NCI-H1417 treated with DMSO at 0.1 percent for 48 hours (cell line): ENCODE measurements around the gene LMBR1L.

Experiments used
- DNase-seq: peaks from one replicate; lab custom pipeline; 2025; lab: John Stamatoyannopoulos, UW

The LMBR1L gene

DNA sequence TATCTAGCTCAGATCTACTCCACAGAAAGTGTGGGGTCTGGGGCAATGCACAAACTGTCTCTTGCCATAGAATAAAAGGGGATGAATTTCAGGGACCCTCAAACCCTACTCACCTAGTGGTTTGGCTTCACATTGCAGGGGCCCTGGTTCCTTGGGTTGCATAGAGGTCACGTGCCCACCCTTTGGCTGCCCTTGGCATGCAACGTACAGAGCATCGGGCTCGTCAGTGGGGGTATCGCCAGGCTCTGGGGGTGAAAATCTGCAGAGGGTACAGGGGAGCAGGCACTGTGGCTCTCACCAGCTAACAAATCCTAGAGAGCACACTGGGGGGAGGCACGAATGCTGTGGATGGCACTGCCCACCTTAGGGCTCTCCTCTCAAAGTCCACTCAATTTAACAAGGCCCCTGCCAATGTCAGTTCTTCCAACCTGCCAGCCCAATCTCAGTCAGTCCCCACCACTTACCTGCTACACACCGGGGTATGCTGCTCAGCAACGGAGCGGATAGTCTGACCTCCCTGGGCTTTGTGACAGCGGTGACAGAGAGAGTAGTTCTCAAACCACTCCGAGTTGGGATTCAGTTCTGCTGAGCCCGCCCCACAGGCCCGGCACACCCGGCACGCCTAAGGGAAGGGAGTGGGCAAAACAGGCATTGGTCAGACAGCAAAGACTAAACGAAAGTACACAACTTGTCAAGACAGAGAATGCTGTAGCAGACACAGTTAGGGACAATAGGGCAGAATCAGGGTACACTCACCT lies 58.0 kb downstream of the LMBR1L start:
- DNase-seq: no peak

DNA sequence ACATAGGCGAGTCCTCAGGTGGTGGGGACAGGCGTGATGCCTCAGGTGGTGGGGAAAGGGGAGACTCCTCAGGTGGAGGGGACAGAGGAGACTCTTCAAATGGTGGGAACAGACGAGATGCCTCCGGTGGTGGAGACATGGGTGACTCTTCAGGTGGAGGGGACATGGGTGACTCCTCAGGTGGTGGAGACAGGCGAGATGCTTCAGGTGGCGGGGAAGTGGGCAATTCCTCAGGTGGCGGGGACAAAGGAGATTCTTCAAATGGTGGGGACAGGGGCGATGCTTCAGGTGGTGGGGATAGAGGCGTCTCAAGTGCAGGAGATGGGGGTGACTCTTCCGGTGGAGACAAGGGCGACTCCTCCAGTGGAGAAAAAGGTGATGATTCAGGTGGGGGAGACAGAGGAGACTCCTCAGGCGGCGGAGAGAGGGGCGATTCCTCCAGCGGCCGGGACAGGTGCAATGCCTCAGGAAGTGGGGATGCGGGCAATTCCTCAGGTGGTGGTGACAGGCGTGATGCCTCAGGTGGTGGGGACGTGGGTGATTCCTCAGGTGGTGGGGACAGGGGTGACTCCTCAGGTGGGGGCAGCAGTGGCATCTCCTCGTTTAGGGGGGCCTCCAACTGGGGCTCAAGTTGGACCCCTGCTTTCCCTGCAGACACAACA lies 58.7 kb downstream of the LMBR1L start:
- DNase-seq: no peak

- DNase-seq: no peak
These were observed 59.3 kb downstream of the LMBR1L start for GRCh38 chr12:49051373-49051764.

DNA sequence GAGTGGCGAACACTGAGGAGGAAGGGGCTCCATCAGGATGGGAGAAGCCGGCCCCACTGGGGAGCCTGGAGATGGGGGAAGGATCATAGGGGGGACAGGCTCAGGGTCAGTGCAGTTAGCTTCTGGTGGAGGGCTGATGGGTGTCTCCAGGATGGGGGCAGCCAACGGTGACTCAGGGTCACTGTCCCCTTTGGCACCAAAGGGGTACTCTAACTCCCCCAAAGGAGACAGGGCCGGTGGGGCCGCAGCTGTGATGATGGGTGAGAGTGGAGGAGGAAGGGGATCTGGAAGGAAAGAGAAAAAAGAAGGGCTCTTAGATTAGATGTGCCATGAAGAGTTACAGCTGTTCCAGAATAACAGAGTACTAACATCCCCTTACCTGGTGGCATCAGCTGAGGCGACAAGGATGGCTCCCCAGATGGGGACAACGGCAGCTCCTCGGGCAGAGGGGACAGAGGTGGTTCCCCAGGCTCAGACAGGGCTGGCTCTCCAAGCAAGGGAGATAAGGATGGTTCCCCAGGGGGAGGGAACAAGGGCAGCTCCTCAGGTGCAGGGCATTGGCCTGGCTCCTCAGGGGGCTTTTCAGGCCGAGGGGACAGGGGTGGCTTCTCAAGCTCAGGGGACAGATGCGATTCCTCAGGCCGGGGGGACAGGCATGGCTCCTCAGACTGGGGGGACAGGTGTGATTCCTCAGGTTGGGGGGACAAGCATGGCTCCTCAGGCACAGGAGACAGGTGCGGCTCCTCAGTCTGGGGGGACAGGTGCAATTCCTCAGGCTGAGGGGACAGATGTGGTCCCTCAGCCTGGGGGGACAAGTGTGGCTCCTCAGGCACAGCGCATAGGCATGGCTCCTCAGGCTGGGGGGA lies 59.9 kb downstream of the LMBR1L start:
- DNase-seq: no peak

DNA sequence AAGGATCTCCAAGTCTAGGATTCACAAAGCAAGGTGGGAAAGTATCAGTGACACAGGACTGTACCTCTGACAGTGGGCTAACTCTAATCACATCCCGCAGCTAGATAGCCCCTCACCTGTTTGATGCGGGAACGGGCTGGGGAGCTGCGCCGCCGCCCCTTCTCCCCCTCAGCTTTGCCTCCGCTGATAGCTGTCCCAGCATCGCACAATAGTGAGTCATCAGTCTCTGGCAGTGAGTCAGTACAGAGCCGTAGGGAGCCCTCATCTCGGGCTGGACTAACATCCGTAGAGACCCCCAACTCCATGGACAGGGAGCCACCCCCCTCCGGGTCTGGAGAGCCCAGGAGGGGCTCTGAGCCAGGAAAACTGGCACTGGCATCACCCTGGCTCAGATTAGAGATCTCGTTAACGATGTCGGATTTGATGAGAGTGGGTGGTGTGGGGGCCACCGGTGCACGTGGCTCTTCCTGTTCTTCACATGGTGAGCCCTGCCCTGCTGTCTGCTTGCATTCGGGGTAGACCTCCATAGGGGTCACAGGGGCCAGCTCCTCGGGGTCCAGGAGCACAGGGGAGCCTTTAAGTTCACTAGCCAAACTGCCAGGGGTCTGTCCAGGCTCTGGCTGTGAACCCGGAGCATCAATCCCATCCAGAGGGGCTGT lies 61.0 kb downstream of the LMBR1L start:
- no peak for DNase-seq

DNA sequence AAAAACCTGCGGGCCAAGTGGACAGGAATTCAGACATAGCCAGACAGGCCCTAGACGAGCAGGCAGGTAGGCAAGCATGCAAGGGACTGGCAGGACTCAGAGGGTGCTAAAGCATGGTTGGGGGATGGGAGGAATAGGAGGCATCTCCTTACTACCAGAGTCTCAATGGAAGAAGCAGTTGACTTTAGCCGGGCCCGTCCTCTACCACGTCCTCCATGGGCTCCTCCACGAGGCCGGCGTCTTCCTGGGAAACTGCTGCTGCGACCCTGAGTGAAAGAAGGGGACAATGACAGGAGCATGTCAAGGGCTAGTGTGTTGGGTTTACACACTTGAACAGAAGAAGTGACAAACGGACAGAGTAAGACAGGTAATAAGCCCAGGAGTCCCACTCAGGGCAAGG lies 61.7 kb downstream of the LMBR1L start:
- no peak for DNase-seq
